Natural killer cell (primary cell): ENCODE results near the gene HMG20B. TPM values are rescaled to one million over a fixed set of nuclear protein-coding genes. Genes with fewer than 3 reads are reported as not detected.

Experiments used
- ATAC-seq, 3 donors: fragments of 150-1000 bp in 2 of 3; fragments of 200-7000 bp in 1 of 3; cut with Tn5 transposase; 1 replicate in 1 of 3; 2 replicates in 2 of 3; pipeline ENCODE4 v1.10.0; 2021; ENCODE audit warnings: mild to moderate bottlenecking in 2 of 3, moderate library complexity in 2 of 3
- DNase-seq, 2 donors: peaks; one replicate each; pipeline versions ENCODE4 v3.0.0 to v3.0.0-alpha.2; 2013 to 2021; ENCODE audit warnings: mixed read lengths in 1 of 2
- H3K27ac ChIP-seq: one replicate; pipeline ENCODE4 v1.5.1; 2013; ENCODE audit warnings: mild to moderate bottlenecking, low read length
- H3K27me3 ChIP-seq: one replicate; pipeline ENCODE4 v1.6.1; 2013; ENCODE audit warnings: low read length; ENCODE audit not compliant: control insufficient read depth, insufficient read depth
- H3K36me3 ChIP-seq: one replicate; pipeline ENCODE4 v1.6.1; 2013; ENCODE audit warnings: low read length; ENCODE audit not compliant: control insufficient read depth, insufficient read depth
- H3K4me1 ChIP-seq: one replicate; pipeline ENCODE4 v1.6.1; 2013; ENCODE audit warnings: low read length; ENCODE audit not compliant: control insufficient read depth, insufficient read depth
- H3K4me3 ChIP-seq: one replicate; pipeline ENCODE4 v1.5.1; 2013; ENCODE audit warnings: low read length
- H3K9me3 ChIP-seq: one replicate; pipeline ENCODE4 v1.6.1; 2013; ENCODE audit warnings: low read length; ENCODE audit not compliant: control insufficient read depth, insufficient read depth
- H3K27ac Mint-ChIP-seq, 2 donors: one replicate each; pipeline ENCODE4 v1.8.0; 2022; ENCODE audit warnings: mild to moderate bottlenecking in 2 of 2, mixed read lengths in 2 of 2, moderate library complexity in 1 of 2
- H3K27me3 Mint-ChIP-seq, 2 donors: one replicate each; pipeline ENCODE4 v1.8.0; 2022; ENCODE audit warnings: low read depth in 2 of 2, mixed read lengths in 2 of 2
- H3K36me3 Mint-ChIP-seq: one replicate; pipeline ENCODE4 v1.8.0; 2022; ENCODE audit warnings: mixed read lengths
- H3K4me1 Mint-ChIP-seq, 2 donors: one replicate each; pipeline ENCODE4 v1.8.0; 2022; ENCODE audit warnings: mixed read lengths in 2 of 2
- H3K4me3 Mint-ChIP-seq: one replicate; pipeline ENCODE4 v1.8.0; 2022; ENCODE audit warnings: mild to moderate bottlenecking, moderate library complexity, mixed read lengths
- H3K9me3 Mint-ChIP-seq, 2 donors: one replicate each; pipeline ENCODE4 v1.8.0; 2022; ENCODE audit warnings: mixed read lengths in 2 of 2
- WGBS: methylation state at CpG from one replicate; pipeline ENCODE4 v1.1.7; 2013; ENCODE audit warnings: missing lambda C conversion rate; ENCODE audit not compliant: insufficient coverage; 5-methylcytosine and 5-hydroxymethylcytosine counted together
- intact Hi-C: fragments of 100-400 bp; cut with micrococcal nuclease; formaldehyde crosslinking; loops from one replicate; pipeline ENCODE4 v1.14.2; 2022
- total RNA-seq, 4 donors: library from RNA; stranded (reverse); fragments of 120-200 nt in 1 of 4; gene quantifications; one replicate each; pipeline versions ENCODE4 v1.2.3 to v1.2.4, GENCODE V29; 2013 to 2022
- TF ChIP-seq, protein P1 (sequence below): fragments of 200-600 bp; IDR thresholded peaks from one replicate; pipeline ENCODE4 v1.8.0; 2022; ENCODE audit warnings: antibody characterized with exemption

Gene HMG20B
- total RNA-seq, 3 donors from 2014 or later (not counting 1 experiment from before 2014, with no cell fraction given) = 45.8 to 57.5 (median 52.1) TPM

DNA sequence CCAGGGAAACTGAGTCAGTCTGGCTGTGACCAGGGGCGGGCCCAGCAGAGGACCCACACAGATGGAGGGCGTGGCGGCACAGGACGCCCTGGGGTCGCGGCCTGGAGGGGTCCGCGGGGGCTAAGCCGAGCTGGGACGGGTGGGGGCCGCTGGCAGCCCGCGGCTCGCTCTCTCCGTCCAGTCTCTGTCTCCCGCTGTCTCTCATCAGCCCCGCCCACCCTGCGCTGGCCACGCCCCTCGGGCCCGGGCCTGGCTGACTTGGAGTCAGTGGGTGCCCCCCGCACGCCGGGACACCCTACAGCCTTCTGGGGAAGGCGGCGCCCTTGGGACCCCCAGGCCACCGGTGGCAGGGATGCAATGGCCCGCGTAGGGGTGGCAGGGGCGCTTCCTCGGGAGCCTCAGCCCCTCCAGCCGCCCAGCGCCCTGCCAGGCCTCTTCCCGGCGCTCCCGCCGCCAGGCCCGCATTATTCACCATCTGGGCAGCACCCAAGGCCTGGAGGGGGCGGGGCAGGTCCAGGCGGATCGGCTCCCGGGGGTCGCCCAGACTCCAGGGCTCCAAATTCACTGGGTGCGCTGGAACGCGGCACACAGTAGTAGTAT lies 34.0 kb downstream of the HMG20B start, which contains the start of gene TBXA2R:
Gene TBXA2R (minus strand): TSS at position 186 of the 600 bp plus-strand sequence. CDS start 6,241 bp downstream, outside the sequence.
- peaks cover 52% of the 10 kb centered on the region for H3K4me1 ChIP-seq
- peak within 1 kb of the TSS; percentile 36 for H3K4me3 ChIP-seq
- TF ChIP-seq, protein P1, sequence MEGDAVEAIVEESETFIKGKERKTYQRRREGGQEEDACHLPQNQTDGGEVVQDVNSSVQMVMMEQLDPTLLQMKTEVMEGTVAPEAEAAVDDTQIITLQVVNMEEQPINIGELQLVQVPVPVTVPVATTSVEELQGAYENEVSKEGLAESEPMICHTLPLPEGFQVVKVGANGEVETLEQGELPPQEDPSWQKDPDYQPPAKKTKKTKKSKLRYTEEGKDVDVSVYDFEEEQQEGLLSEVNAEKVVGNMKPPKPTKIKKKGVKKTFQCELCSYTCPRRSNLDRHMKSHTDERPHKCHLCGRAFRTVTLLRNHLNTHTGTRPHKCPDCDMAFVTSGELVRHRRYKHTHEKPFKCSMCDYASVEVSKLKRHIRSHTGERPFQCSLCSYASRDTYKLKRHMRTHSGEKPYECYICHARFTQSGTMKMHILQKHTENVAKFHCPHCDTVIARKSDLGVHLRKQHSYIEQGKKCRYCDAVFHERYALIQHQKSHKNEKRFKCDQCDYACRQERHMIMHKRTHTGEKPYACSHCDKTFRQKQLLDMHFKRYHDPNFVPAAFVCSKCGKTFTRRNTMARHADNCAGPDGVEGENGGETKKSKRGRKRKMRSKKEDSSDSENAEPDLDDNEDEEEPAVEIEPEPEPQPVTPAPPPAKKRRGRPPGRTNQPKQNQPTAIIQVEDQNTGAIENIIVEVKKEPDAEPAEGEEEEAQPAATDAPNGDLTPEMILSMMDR = no peak
- ATAC-seq = peak in 2 of 3 donors; percentile 44 to 50
- H3K4me1 Mint-ChIP-seq = peaks cover 7 to 21% of the 10 kb centered on the region in 2 donors
- H3K9me3 Mint-ChIP-seq = no peaks in the 10 kb centered on the region
- no peaks in the 10 kb centered on the region for H3K27me3 Mint-ChIP-seq
- intact Hi-C loops = no loop called here
- no peaks in the 10 kb centered on the region for H3K36me3 Mint-ChIP-seq
- no peaks in the 10 kb centered on the region for H3K9me3 ChIP-seq
- H3K27ac ChIP-seq = no peak within 1 kb of the TSS
- peak within 1 kb of the TSS in 1 of 2 donors; percentile 42 for H3K27ac Mint-ChIP-seq
- peak; percentile 54 to 62 for DNase-seq
- H3K4me3 Mint-ChIP-seq = peak within 1 kb of the TSS; percentile 71
- peaks cover 9% of the 10 kb centered on the region for H3K36me3 ChIP-seq
- WGBS = 4% methylated on average over 46 of the region's 46 CpGs
- no peaks in the 10 kb centered on the region for H3K27me3 ChIP-seq

DNA sequence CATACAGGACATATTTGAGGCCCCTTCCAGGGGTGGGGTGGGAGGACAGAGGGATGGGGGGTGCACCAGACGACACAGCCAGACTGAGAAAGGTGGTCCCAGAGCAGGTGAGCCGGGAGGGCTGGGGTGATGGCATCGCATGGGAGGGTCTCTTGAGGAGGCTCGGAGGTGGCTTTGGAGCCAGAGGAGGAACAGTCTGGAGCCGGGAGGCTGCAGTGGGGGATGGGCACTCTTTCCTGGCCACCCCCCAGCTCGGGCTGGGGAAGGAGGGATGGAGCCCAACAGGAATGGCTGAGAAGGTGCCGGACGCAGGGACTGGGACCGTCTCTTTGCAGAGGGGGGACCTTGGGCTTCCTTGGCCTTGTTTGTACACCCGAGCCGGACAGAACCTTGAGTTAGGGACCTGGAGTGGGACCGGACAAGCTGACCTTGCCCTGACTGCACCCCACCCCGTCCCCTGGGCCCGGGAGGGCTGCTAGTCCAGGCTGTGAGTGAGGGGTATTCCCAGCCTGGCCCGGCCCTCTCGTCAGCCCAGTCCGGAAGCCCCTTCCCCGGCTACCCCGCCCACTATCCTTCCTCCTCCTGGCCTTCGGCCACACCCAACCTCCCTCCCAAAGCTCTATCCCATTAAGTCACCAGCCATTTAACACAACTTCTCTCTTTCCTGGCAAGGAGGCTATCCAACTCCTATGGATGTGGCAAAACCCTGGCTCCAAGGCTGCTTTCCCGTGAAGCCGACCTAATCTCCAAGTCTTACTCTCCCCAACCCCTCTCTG lies 34.7 kb downstream of the HMG20B start:
- Histone ChIP-seq H3K27ac (no peak overlapping the region), H3K4me3 (no peak overlapping the region), H3K27me3 (no peaks in the 10 kb centered on the region), H3K36me3 (peaks cover 13% of the 10 kb centered on the region), H3K9me3 (no peaks in the 10 kb centered on the region), H3K4me1 (peaks cover 52% of the 10 kb centered on the region)
- TF ChIP-seq, protein P1 = no peak
- Mint-ChIP-seq H3K9me3 (no peaks in the 10 kb centered on the region), H3K4me1 (peaks cover 7 to 21% of the 10 kb centered on the region in 2 donors), H3K27me3 (no peaks in the 10 kb centered on the region), H3K4me3 (peak overlapping the region; percentile 71), H3K27ac (peak overlapping the region in 1 of 2 donors; percentile 42), H3K36me3 (no peaks in the 10 kb centered on the region)
- no peak for DNase-seq
- intact Hi-C loops = no loop called here
- no peak for ATAC-seq
- WGBS = 44% methylated on average over 22 of the region's 22 CpGs

DNA sequence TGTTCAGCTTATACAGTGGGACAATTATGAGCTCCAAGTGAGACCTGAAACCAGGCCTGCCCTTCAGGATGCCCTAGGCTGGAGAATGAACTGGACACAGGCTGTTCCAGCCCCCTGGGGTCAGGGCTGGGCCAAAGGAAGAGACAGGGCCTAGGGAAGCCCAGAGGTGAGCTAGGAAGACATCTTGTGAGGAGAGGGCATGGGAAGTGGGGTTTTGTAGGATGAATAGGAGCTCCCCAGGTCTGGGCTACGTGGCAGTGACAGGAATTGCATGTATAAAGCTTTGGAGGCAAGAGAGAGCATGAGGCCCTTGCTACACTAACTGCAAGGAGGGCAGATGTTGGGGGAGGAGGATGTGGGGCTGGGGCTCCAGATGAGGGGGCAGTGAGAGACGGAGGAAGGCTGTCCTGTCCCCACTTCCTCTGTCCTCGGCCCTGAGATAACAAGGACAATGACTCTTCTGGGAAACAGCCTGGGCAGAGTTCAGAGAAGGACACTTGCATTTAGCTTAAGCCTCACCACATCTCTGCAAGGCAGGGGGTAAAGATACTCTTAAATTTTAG lies 35.4 kb downstream of the HMG20B start:
- Histone ChIP-seq H3K4me3 (no peak overlapping the region), H3K4me1 (peaks cover 52% of the 10 kb centered on the region), H3K36me3 (peaks cover 15% of the 10 kb centered on the region), H3K9me3 (no peaks in the 10 kb centered on the region), H3K27me3 (no peaks in the 10 kb centered on the region), H3K27ac (no peak overlapping the region)
- H3K27me3 Mint-ChIP-seq = no peaks in the 10 kb centered on the region
- peak overlapping the region in 1 of 2 donors; percentile 42 for H3K27ac Mint-ChIP-seq
- TF ChIP-seq, protein P1 = no peak
- intact Hi-C loops = no loop called here
- no peaks in the 10 kb centered on the region for H3K36me3 Mint-ChIP-seq
- H3K9me3 Mint-ChIP-seq = no peaks in the 10 kb centered on the region
- 23% methylated on average over 3 of the region's 3 CpGs for WGBS
- peak overlapping the region; percentile 71 for H3K4me3 Mint-ChIP-seq
- H3K4me1 Mint-ChIP-seq = peaks cover 7 to 21% of the 10 kb centered on the region in 2 donors
- DNase-seq (no peak), ATAC-seq (no peak)
